Endothelial cell of umbilical vein (primary cell): ENCODE measurements around the gene MARK1.

Source experiments
- EZH2 ChIP-seq: IDR thresholded peaks from 2 replicates; pipeline ENCODE4 v1.6.1; 2012; ENCODE audit warnings: borderline replicate concordance, low read depth, mild to moderate bottlenecking, moderate library complexity, low read length, inconsistent platforms; ENCODE audit not compliant: severe bottlenecking
- FOS ChIP-seq: IDR thresholded peaks from 2 replicates; pipeline ENCODE4 v1.6.1; 2011; ENCODE audit warnings: mild to moderate bottlenecking, low read length, moderate library complexity, borderline replicate concordance; ENCODE audit not compliant: insufficient read depth
- JUN ChIP-seq: IDR thresholded peaks from 2 replicates; pipeline ENCODE4 v1.6.1; 2011; ENCODE audit warnings: borderline replicate concordance, low read depth; ENCODE audit not compliant: insufficient read length, insufficient read depth
- MAX ChIP-seq: IDR thresholded peaks from 2 replicates; pipeline ENCODE4 v1.6.1; 2011; ENCODE audit not compliant: insufficient read depth, insufficient read length
- MYC ChIP-seq: IDR thresholded peaks from one replicate; pipeline ENCODE4 v1.6.1; 2011; ENCODE audit warnings: mild to moderate bottlenecking, low read depth, low read length
- POLR2A ChIP-seq: IDR thresholded peaks from 2 replicates; pipeline ENCODE4 v1.6.1; 2012; ENCODE audit warnings: low read depth, mild to moderate bottlenecking, control low read depth, low read length
- POLR2AphosphoS5 ChIP-seq: IDR thresholded peaks from 2 replicates; pipeline ENCODE4 v1.6.1; 2012; ENCODE audit warnings: low read depth, mild to moderate bottlenecking, control low read depth, low read length, moderate library complexity; ENCODE audit not compliant: insufficient read depth
- TF ChIP-seq, protein P1 (sequence below), 2 donors: IDR thresholded peaks; 1 replicate in 1 of 2; 2 replicates in 1 of 2; pipeline ENCODE4 v1.5.1; 2011; ENCODE audit warnings: low read length in 2 of 2, mild to moderate bottlenecking in 2 of 2, moderate library complexity in 2 of 2, control low read depth in 1 of 2, inconsistent platforms in 1 of 2, low read depth in 1 of 2; ENCODE audit not compliant: insufficient read depth in 1 of 2; ENCODE audit errors: extremely low read depth in 1 of 2

- TF ChIP-seq, protein P1, sequence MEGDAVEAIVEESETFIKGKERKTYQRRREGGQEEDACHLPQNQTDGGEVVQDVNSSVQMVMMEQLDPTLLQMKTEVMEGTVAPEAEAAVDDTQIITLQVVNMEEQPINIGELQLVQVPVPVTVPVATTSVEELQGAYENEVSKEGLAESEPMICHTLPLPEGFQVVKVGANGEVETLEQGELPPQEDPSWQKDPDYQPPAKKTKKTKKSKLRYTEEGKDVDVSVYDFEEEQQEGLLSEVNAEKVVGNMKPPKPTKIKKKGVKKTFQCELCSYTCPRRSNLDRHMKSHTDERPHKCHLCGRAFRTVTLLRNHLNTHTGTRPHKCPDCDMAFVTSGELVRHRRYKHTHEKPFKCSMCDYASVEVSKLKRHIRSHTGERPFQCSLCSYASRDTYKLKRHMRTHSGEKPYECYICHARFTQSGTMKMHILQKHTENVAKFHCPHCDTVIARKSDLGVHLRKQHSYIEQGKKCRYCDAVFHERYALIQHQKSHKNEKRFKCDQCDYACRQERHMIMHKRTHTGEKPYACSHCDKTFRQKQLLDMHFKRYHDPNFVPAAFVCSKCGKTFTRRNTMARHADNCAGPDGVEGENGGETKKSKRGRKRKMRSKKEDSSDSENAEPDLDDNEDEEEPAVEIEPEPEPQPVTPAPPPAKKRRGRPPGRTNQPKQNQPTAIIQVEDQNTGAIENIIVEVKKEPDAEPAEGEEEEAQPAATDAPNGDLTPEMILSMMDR (IDR thresholded peaks at IDR 0.05; ENCODE audit: extremely low read depth in 1 of 2, insufficient read depth in 1 of 2, low read depth in 1 of 2, low read length in 2 of 2), result no peak
- TF ChIP-seq EZH2 (no peak), MAX (no peak), POLR2A (no peak), POLR2AphosphoS5 (no peak), FOS (no peak), MYC (no peak), JUN (no peak)
These were observed 168.9 kb downstream of the MARK1 start for GRCh38 chr1:220696863-220697231.
